Right atrium auricular region (tissue), 2 donors: ENCODE measurements around the gene GNLY. TPM values are rescaled to one million over a fixed set of nuclear protein-coding genes. Genes with fewer than 3 reads are reported as not detected.

Experiments used
- DNase-seq: peaks from one replicate; pipeline ENCODE4 v3.0.0-alpha.2; 2019; ENCODE audit warnings: low spot score
- H3K27ac ChIP-seq, 2 donors: fragments of 200-600 bp; sonication (generic); 1 replicate in 1 of 2; 2 replicates in 1 of 2; pipeline ENCODE4 v1.5.1; 2016 to 2019
- H3K27me3 ChIP-seq, 2 donors: fragments of 200-600 bp; sonication (generic); one replicate each; pipeline versions ENCODE4 v1.5.1 to v1.6.0; 2017 to 2019
- H3K36me3 ChIP-seq: fragments of 200-600 bp; sonication (generic); one replicate; pipeline ENCODE4 v1.5.1; 2016
- H3K4me1 ChIP-seq, 2 donors: fragments of 200-600 bp; sonication (generic); one replicate each; pipeline versions ENCODE4 v1.5.1 to v1.6.0; 2017 to 2019
- H3K4me3 ChIP-seq, 2 donors: fragments of 200-600 bp; sonication (generic); 1 replicate in 1 of 2; 2 replicates in 1 of 2; pipeline ENCODE4 v1.5.1; 2017 to 2019; ENCODE audit warnings: mild to moderate bottlenecking in 1 of 2, moderate library complexity in 1 of 2
- H3K9me3 ChIP-seq, 2 donors: fragments of 200-600 bp; sonication (generic); one replicate each; pipeline ENCODE4 v1.5.1; 2019
- total RNA-seq, 2 donors: library from RNA; depleted of rRNA; stranded (reverse); fragments of >200 nt; gene quantifications; one replicate each; pipeline ENCODE4 v1.1.0, GENCODE V29; 2016
- TF ChIP-seq, protein P1 (sequence below), 2 donors: fragments of 200-600 bp; sonication (generic); IDR thresholded peaks; one replicate each; pipeline ENCODE4 v1.5.1; 2019; ENCODE audit warnings: antibody characterized with exemption in 2 of 2

Gene GNLY
- total RNA-seq, 2 donors from 2014 or later = 1.4 TPM; not detected in 1

DNA sequence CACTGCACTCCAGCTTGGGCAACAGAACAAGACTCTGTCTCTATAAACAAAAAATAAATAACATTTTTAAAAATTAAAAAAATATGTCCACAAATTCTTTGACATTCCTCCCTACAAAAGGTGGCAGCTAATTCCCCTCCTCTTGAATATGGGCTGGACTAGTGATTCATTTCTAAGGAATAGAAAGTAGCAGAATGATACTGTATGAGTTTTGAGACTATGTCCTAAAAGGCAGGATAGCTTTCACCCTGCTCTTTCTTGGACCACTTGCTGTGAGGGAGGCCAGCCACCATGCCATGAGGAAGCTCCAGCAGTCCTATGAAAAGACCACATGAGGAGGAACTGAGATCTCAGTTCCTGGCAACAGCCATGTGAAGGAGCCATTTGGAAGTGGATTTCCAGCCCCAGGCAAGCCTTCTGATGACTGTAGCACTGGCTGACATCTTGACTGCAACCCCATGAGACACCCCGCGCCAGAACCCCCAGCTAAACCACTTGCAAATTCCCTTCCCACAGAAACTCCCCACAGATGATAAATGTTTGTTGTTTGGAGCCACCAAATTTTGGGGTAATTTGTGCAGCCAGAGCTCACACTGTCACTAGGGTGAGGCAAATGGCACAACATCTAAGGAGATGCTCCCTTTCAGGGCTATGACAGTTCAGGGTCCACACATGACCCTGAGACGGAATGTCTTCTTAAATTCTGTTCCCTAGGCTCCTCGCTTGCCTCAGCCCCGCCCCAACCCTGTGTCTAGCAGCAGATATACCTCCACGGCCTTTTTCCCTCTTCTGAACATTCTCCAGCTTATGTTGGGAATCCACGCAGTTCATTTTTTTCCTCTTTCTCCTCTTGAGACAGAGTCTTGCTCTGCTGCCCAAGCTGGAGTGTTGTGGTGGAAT, 42.5 kb downstream of the GNLY start:
- Histone ChIP-seq H3K4me1 (peaks cover 0 to 34% of the 10 kb centered on the region in 2 donors), H3K27ac (peak overlapping the region; percentile 46 to 77), H3K27me3 (no peaks in the 10 kb centered on the region), H3K9me3 (no peaks in the 10 kb centered on the region), H3K36me3 (no peaks in the 10 kb centered on the region), H3K4me3 (no peak overlapping the region)
- TF ChIP-seq, protein P1, sequence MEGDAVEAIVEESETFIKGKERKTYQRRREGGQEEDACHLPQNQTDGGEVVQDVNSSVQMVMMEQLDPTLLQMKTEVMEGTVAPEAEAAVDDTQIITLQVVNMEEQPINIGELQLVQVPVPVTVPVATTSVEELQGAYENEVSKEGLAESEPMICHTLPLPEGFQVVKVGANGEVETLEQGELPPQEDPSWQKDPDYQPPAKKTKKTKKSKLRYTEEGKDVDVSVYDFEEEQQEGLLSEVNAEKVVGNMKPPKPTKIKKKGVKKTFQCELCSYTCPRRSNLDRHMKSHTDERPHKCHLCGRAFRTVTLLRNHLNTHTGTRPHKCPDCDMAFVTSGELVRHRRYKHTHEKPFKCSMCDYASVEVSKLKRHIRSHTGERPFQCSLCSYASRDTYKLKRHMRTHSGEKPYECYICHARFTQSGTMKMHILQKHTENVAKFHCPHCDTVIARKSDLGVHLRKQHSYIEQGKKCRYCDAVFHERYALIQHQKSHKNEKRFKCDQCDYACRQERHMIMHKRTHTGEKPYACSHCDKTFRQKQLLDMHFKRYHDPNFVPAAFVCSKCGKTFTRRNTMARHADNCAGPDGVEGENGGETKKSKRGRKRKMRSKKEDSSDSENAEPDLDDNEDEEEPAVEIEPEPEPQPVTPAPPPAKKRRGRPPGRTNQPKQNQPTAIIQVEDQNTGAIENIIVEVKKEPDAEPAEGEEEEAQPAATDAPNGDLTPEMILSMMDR (IDR thresholded peaks at IDR 0.05) = no peak
- DNase-seq = no peak

DNA sequence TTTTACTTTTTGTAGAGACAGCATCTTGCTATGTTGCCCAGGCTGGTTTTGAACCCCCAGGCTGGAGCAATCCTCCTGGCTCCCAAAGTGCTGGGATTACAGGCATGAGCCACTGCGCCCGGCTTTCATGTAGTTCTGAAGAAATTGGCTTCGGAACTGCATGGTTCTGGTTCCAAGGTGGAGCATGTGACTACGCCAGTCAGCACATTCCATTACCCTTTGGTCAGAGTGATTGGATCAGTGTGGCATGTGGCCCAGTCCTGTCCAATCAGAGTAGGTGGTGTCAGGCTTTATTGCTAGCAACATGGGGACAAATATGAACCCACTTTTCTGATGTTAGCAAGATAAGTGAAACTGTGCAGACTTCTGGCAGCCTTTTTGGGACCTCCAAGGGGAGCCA, 43.3 kb downstream of the GNLY start:
- peak overlapping the region; percentile 46 to 77 for H3K27ac ChIP-seq
- TF ChIP-seq, protein P1 (IDR thresholded peaks at IDR 0.05) = no peak

DNA sequence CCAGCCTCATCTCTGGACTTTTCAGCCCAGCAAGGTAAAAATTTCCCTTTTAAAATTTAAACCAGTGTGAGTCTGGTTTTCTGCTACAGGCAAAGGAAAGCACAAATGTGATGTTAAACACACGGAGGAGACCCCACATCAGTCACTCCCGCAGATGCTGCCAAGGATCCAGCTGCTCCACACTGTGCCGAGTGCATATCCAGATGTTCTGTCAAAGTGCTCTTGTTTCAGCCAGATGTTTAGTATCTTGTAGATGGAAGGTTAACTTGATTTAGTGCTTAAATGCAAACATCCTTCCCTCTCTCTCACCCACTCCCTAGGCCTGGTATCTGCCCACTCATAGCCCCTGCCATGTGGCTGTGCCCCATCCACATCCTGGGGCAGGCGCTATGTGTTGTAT, 43.8 kb downstream of the GNLY start:
- no peak for DNase-seq
- TF ChIP-seq, protein P1 (IDR thresholded peaks at IDR 0.05) = no peak
- no peak overlapping the region for H3K4me3 ChIP-seq
- peaks cover 0 to 46% of the 10 kb centered on the region in 2 donors for H3K4me1 ChIP-seq
- peak overlapping the region; percentile 46 to 77 for H3K27ac ChIP-seq
- H3K9me3 ChIP-seq = no peaks in the 10 kb centered on the region
- H3K27me3 ChIP-seq = no peaks in the 10 kb centered on the region
- no peaks in the 10 kb centered on the region for H3K36me3 ChIP-seq

More for the DNA sequence above, 43.3 kb downstream of the GNLY start:
- Histone ChIP-seq H3K9me3 (no peaks in the 10 kb centered on the region), H3K27me3 (no peaks in the 10 kb centered on the region), H3K4me1 (peaks cover 0 to 41% of the 10 kb centered on the region in 2 donors), H3K4me3 (no peak overlapping the region), H3K36me3 (no peaks in the 10 kb centered on the region)
- peak; percentile 96 for DNase-seq

DNA sequence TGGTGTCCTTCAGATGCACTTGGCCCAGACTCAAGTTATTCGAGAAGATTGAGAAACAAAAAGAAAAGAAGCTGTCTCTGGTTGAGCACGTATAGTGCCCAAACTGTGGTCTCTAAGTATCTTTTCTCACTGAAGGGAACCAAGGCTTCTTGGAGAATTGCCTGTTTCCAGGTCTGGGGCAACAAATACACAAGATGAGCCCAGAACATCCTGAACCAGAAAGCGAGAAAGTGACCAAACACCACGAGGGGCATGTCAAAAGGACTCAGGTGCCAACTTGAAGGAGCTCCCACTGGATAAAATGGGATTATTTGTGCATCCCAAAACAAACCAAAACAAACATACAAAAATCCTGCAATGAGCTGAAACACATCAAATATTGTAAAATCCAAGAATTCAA, 46.0 kb downstream of the GNLY start:
- no peak for DNase-seq
- Histone ChIP-seq H3K27me3 (no peaks in the 10 kb centered on the region), H3K4me3 (no peak overlapping the region), H3K36me3 (no peaks in the 10 kb centered on the region), H3K4me1 (peaks cover 4 to 64% of the 10 kb centered on the region in 2 donors), H3K9me3 (no peaks in the 10 kb centered on the region), H3K27ac (peak overlapping the region; percentile 94 to 99)
- TF ChIP-seq, protein P1 (IDR thresholded peaks at IDR 0.05) = no peak

DNA sequence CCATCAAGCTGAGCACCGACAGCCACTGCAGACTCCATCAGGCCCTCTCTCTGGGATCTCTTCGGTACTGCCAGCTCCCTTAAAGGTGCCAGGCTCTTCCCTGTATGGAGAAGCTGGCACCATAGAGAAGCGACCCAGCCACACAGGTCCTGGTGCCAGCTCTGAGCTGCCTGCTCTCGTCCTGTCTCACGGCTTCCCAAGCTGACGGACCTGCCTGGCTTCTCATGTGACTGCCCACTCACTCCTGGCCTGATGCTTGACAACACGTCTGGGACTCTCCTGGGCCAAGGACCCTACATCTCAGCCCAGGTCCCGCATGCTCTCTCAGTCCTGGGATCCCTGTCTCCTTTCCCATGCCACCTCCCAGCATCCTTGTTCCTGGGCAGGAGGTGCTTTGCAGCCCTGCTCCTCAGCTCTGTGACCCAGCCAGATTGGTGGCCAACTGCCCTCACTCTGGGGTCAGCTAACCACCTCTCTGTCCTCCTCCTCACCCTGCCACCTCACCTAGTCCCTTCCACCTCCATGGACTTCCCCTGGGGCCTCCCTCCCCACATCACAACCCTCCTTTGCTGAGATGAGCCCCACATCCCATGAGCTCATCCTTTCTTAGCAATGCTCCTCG, 47.2 kb downstream of the GNLY start:
- H3K9me3 ChIP-seq = no peaks in the 10 kb centered on the region
- peak overlapping the region; percentile 94 to 99 for H3K27ac ChIP-seq
- no peak for DNase-seq
- H3K27me3 ChIP-seq = no peaks in the 10 kb centered on the region
- TF ChIP-seq, protein P1 (IDR thresholded peaks at IDR 0.05) = peak in 1 of 2 donors; percentile 11
- H3K36me3 ChIP-seq = no peaks in the 10 kb centered on the region
- H3K4me1 ChIP-seq = peaks cover 4 to 76% of the 10 kb centered on the region in 2 donors
- no peak overlapping the region for H3K4me3 ChIP-seq
